IMR-90 (cell line): Measurements from ENCODE around the gene ANXA2. TPM values are rescaled to one million over a fixed set of nuclear protein-coding genes. Genes with fewer than 3 reads are reported as not detected.

ENCODE experiments used
- ATAC-seq: fragments of 200-7000 bp; cut with Tn5 transposase; 2 replicates; pipeline ENCODE4 v1.9.1; 2020; ENCODE audit warnings: low read depth, mild to moderate bottlenecking, moderate library complexity
- BruUV-seq: library from RNA; stranded (reverse); fragments of 400-500 nt; replicated peaks from 2 replicates; lab custom pipeline; 2021; lab: Mats Ljungman, UMichigan
- CTCF ChIA-PET: fragments of 300-600 bp; formaldehyde crosslinking; extraction: SDS; loops from one replicate; lab custom pipeline; 2021; ENCODE audit warnings: antibody characterized with exemption; lab: Yijun Ruan, JAX
- POLR2A ChIA-PET: fragments of 300-600 bp; sonication (Branson Sonifier 250); formaldehyde crosslinking; loops from one replicate; lab custom pipeline; 2022; ENCODE audit warnings: antibody characterized with exemption; ENCODE audit not compliant: unreplicated experiment; lab: Charles Lee
- DNase-seq: peaks from one replicate; pipeline ENCODE4 v3.0.0; 2013
- H2AFZ ChIP-seq: replicated peaks from 2 replicates; pipeline ENCODE3; 2013; ENCODE audit warnings: low read length, mild to moderate bottlenecking; ENCODE audit not compliant: poor library complexity
- H2AK5ac ChIP-seq: 2 replicates; pipeline ENCODE4 v1.6.1; 2013; ENCODE audit warnings: low read depth, low read length, inconsistent platforms
- H2AK9ac ChIP-seq: replicated peaks from 2 replicates; pipeline ENCODE3; 2013; ENCODE audit warnings: mild to moderate bottlenecking, low read depth, low read length, moderate library complexity; ENCODE audit not compliant: poor library complexity
- H2BK120ac ChIP-seq: 2 replicates; pipeline ENCODE4 v1.6.1; 2013; ENCODE audit warnings: low read depth, low read length, inconsistent platforms
- H2BK15ac ChIP-seq: 3 replicates; pipeline ENCODE4 v1.6.1; 2013; ENCODE audit warnings: low read depth, low read length, inconsistent platforms
- H2BK20ac ChIP-seq: 2 replicates; pipeline ENCODE4 v1.6.1; 2013; ENCODE audit warnings: low read depth, mild to moderate bottlenecking, inconsistent platforms, low read length, moderate library complexity
- H2BK5ac ChIP-seq: 2 replicates; pipeline ENCODE4 v1.6.1; 2013; ENCODE audit warnings: mild to moderate bottlenecking, low read depth, low read length, inconsistent platforms; ENCODE audit not compliant: poor library complexity, severe bottlenecking
- H3K14ac ChIP-seq: replicated peaks from 2 replicates; pipeline ENCODE4 v1.6.1; 2013; ENCODE audit warnings: low read depth, low read length, inconsistent platforms
- H3K18ac ChIP-seq: 2 replicates; pipeline ENCODE4 v1.6.1; 2013; ENCODE audit warnings: low read depth, low read length, control low read depth
- H3K23ac ChIP-seq: 2 replicates; pipeline ENCODE4 v1.6.1; 2013; ENCODE audit warnings: low read depth, low read length, inconsistent platforms
- H3K27ac ChIP-seq: 2 replicates; pipeline ENCODE4 v1.5.1; 2013; ENCODE audit warnings: mild to moderate bottlenecking, control low read depth, low read length; ENCODE audit not compliant: insufficient read depth
- H3K27me3 ChIP-seq: 2 replicates; pipeline ENCODE4 v1.6.1; 2013; ENCODE audit warnings: low read length; ENCODE audit not compliant: control insufficient read depth, insufficient read depth
- H3K36me3 ChIP-seq: 2 replicates; pipeline ENCODE4 v1.6.1; 2013; ENCODE audit warnings: low read length, mixed read lengths; ENCODE audit not compliant: control insufficient read depth, insufficient read depth
- H3K4ac ChIP-seq: 2 replicates; pipeline ENCODE4 v1.6.1; 2013; ENCODE audit warnings: low read depth, low read length, inconsistent platforms
- H3K4me1 ChIP-seq: 2 replicates; pipeline ENCODE4 v1.6.1; 2013; ENCODE audit warnings: low read length, mixed read lengths; ENCODE audit not compliant: control insufficient read depth, insufficient read depth
- H3K4me2 ChIP-seq: 2 replicates; pipeline ENCODE4 v1.6.1; 2013; ENCODE audit warnings: low read depth, mild to moderate bottlenecking, control low read depth, low read length, moderate library complexity
- H3K4me3 ChIP-seq: 2 replicates; pipeline ENCODE4 v1.5.1; 2013; ENCODE audit warnings: low read depth, mild to moderate bottlenecking, control low read depth, low read length, moderate library complexity; ENCODE audit not compliant: insufficient read depth
- H3K56ac ChIP-seq: 2 replicates; pipeline ENCODE4 v1.6.1; 2013; ENCODE audit warnings: low read length, inconsistent platforms; ENCODE audit not compliant: insufficient read depth; ENCODE audit errors: extremely low read depth
- H3K79me1 ChIP-seq, 2 experiments: 2 replicates each; pipeline ENCODE4 v1.6.1; 2013; ENCODE audit warnings: low read length in 2 of 2, inconsistent platforms in 1 of 2, low read depth in 1 of 2
- H3K9ac ChIP-seq: 2 replicates; pipeline ENCODE4 v1.6.1; 2013; ENCODE audit warnings: low read depth, low read length, control low read depth
- H3K9me1 ChIP-seq: 2 replicates; pipeline ENCODE4 v1.6.1; 2013; ENCODE audit warnings: low read length, inconsistent platforms; ENCODE audit not compliant: insufficient read depth
- H3K9me3 ChIP-seq: 2 replicates; pipeline ENCODE4 v1.6.1; 2013; ENCODE audit warnings: low read length; ENCODE audit not compliant: control insufficient read depth, insufficient read depth
- H4K20me1 ChIP-seq: 2 replicates; pipeline ENCODE4 v1.6.1; 2013; ENCODE audit warnings: low read length, inconsistent platforms; ENCODE audit not compliant: insufficient read depth
- H4K5ac ChIP-seq: 2 replicates; pipeline ENCODE4 v1.6.1; 2013; ENCODE audit warnings: mild to moderate bottlenecking, low read depth, low read length, control low read depth
- H4K8ac ChIP-seq, 2 experiments: 2 replicates each; pipeline ENCODE4 v1.6.1; 2013; ENCODE audit warnings: low read depth in 2 of 2, low read length in 2 of 2, control low read depth in 1 of 2, inconsistent platforms in 1 of 2
- H4K91ac ChIP-seq: 2 replicates; pipeline ENCODE4 v1.6.1; 2013; ENCODE audit warnings: low read depth, low read length, inconsistent platforms; ENCODE audit not compliant: insufficient read depth
- BHLHE40 ChIP-seq: fragments of 150-350 bp; IDR thresholded peaks from 2 replicates; pipeline ENCODE4 v1.6.1; 2016; ENCODE audit warnings: mild to moderate bottlenecking, low read depth, low read length
- CEBPB ChIP-seq: IDR thresholded peaks from 2 replicates; pipeline ENCODE4 v1.6.1; 2012; ENCODE audit warnings: low read depth, low read length, improper control_type of control experiment
- CHD1 ChIP-seq: IDR thresholded peaks from 2 replicates; pipeline ENCODE4 v1.6.1; 2012; ENCODE audit warnings: low read depth, low read length, improper control_type of control experiment
- FOS ChIP-seq: fragments of 150-350 bp; IDR thresholded peaks from 2 replicates; pipeline ENCODE4 v1.6.1; 2016; ENCODE audit warnings: low read depth, low read length
- MAFK ChIP-seq: IDR thresholded peaks from 2 replicates; pipeline ENCODE4 v1.6.1; 2012; ENCODE audit warnings: low read depth, low read length, improper control_type of control experiment
- MAZ ChIP-seq: IDR thresholded peaks from 2 replicates; pipeline ENCODE4 v1.6.1; 2012; ENCODE audit warnings: low read depth, mild to moderate bottlenecking, low read length, improper control_type of control experiment, moderate library complexity, borderline replicate concordance
- MXI1 ChIP-seq: IDR thresholded peaks from 2 replicates; pipeline ENCODE4 v1.6.1; 2012; ENCODE audit warnings: low read depth, mild to moderate bottlenecking, low read length, moderate library complexity, borderline replicate concordance
- NFE2L2 ChIP-seq: fragments of 150-350 bp; IDR thresholded peaks from 2 replicates; pipeline ENCODE4 v1.6.1; 2016; ENCODE audit warnings: low read depth, mild to moderate bottlenecking, low read length
- POLR2A ChIP-seq: IDR thresholded peaks from 2 replicates; pipeline ENCODE4 v1.6.1; 2012; ENCODE audit warnings: mild to moderate bottlenecking, low read depth, low read length
- RAD21 ChIP-seq: IDR thresholded peaks from 2 replicates; pipeline ENCODE4 v1.6.1; 2012; ENCODE audit warnings: low read length, improper control_type of control experiment
- RCOR1 ChIP-seq: IDR thresholded peaks from 2 replicates; pipeline ENCODE4 v1.6.1; 2012; ENCODE audit warnings: mild to moderate bottlenecking, low read length, improper control_type of control experiment; ENCODE audit not compliant: insufficient replicate concordance
- RFX5 ChIP-seq: IDR thresholded peaks from 2 replicates; pipeline ENCODE4 v1.8.0; 2012; ENCODE audit warnings: low read depth, mild to moderate bottlenecking, low read length, moderate library complexity
- SMC3 ChIP-seq: fragments of 150-350 bp; IDR thresholded peaks from 2 replicates; pipeline ENCODE4 v1.6.1; 2016; ENCODE audit warnings: low read depth, mild to moderate bottlenecking, antibody characterized with exemption, low read length, moderate library complexity
- WGBS, 2 experiments: methylation state at CpG; one replicate each; pipeline versions ENCODE4 v1.1.5 to v1.1.7; 2013; ENCODE audit warnings: missing lambda C conversion rate in 2 of 2; ENCODE audit not compliant: insufficient read length in 1 of 2; ENCODE audit errors: extremely low coverage in 2 of 2; 5-methylcytosine and 5-hydroxymethylcytosine counted together
- dilution Hi-C: fragments of 300-500 bp; cut with HindIII; formaldehyde crosslinking; loops from one replicate; pipeline ENCODE4 v1.14.3; 2018; ENCODE audit warnings: low sequenced_read_pairs; ENCODE audit not compliant: unreplicated experiment
- in situ Hi-C: fragments of 300-500 bp; cut with MboI; formaldehyde crosslinking; loops from 3 replicates; pipeline ENCODE4 v1.14.3; 2019; ENCODE audit warnings: low sequenced_read_pairs, inconsistent platforms, mixed read lengths
- intact Hi-C: fragments of 100-400 bp; cut with micrococcal nuclease; formaldehyde crosslinking; loops from 2 replicates; pipeline ENCODE4 v1.10.0; 2022
- polyA plus RNA-seq, 3 experiments: library from polyadenylated mRNA; depleted of rRNA; stranded (reverse); fragments of >200 nt; gene quantifications; 2 replicates each; pipeline ENCODE4 v1.2.3, GENCODE V29; 2012; ENCODE audit warnings: low replicate concordance in 1 of 3
- total RNA-seq: library from RNA; depleted of rRNA; stranded (reverse); fragments of >200 nt; gene quantifications from 2 replicates; pipeline ENCODE4 v1.2.3, GENCODE V29; 2012
- TF ChIP-seq, protein P1 (sequence below): conservative IDR thresholded peaks from 2 replicates; pipeline ENCODE4 v1.5.1; 2012; ENCODE audit warnings: mild to moderate bottlenecking, low read depth, low read length, improper control_type of control experiment
- TF ChIP-seq, protein P2 (sequence below): fragments of 150-350 bp; IDR thresholded peaks from 2 replicates; pipeline ENCODE4 v1.6.1; 2016; ENCODE audit warnings: low read depth, mild to moderate bottlenecking, low read length, moderate library complexity, borderline replicate concordance
- TF ChIP-seq, protein P3 (sequence below): fragments of 150-350 bp; IDR thresholded peaks from 2 replicates; pipeline ENCODE4 v1.6.1; 2017; ENCODE audit warnings: mild to moderate bottlenecking, antibody characterized with exemption, low read length, low read depth

Gene ANXA2
- total and polyA plus RNA-seq, 2 of the 4 experiments (the other 2 are of a cell fraction): 7,454 to 8,412 TPM

DNA sequence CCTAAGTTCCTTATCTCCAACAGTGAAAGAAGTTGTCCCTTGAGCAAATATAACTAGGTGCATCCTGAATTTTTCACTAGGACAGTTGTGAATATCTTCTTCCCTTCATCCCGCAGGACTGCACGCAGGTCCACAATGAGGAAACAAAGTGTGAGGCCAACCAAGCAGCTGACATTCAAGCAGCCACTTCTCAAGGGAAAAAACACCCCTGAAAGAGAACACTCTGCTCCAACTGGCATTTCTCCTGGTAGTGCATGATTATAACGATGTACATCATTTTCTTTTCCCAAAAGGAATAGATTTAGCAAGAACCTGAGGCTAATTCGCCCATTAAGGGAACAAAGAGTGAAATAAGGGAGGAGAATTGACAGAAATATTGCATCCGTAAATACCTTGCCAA, 74.5 kb downstream of the ANXA2 start:
- dilution Hi-C loops: no loop called here
- Histone ChIP-seq H3K27me3 (peaks cover 52% of the 10 kb centered on the region), H2BK20ac (no peak overlapping the region), H3K36me3 (no peaks in the 10 kb centered on the region), H3K14ac (no peak overlapping the region), H3K18ac (no peak overlapping the region), H4K91ac (no peak overlapping the region), H3K9ac (no peak overlapping the region), H3K27ac (no peak overlapping the region), H4K8ac (no peak overlapping the region), H2AK5ac (no peak overlapping the region), H2BK15ac (no peak overlapping the region), H3K4me2 (no peak overlapping the region), H2AK9ac (no peak overlapping the region), H3K56ac (no peak overlapping the region), H3K4me1 (no peaks in the 10 kb centered on the region), H3K79me1 (no peaks in the 10 kb centered on the region), H4K20me1 (no peaks in the 10 kb centered on the region), H3K23ac (no peak overlapping the region), H3K4me3 (no peak overlapping the region), H2AFZ (no peak overlapping the region), H2BK120ac (no peak overlapping the region), H4K5ac (no peak overlapping the region), H3K4ac (no peak overlapping the region), H3K9me3 (no peaks in the 10 kb centered on the region), H2BK5ac (no peak overlapping the region), H3K9me1 (no peaks in the 10 kb centered on the region)
- intact Hi-C loops: loop anchor here (10.0 kb wide), 1 partner anchor 789 kb away; no protein-coding TSS in a partner anchor
- DNase-seq (no peak), ATAC-seq (no peak)
- WGBS, 2 experiments: 100% methylated on average over 1 of the region's 5 CpGs; no CpG with 5 or more reads in 1 of the 2 experiments
- CTCF ChIA-PET: no interaction called here
- POLR2A ChIA-PET: no interaction called here
- in situ Hi-C loops: loop anchor here (10.0 kb wide), 2 partner anchors 599 to 629 kb away; no protein-coding TSS in a partner anchor
- BruUV-seq: no TSS peak
- TF ChIP-seq, protein P1, sequence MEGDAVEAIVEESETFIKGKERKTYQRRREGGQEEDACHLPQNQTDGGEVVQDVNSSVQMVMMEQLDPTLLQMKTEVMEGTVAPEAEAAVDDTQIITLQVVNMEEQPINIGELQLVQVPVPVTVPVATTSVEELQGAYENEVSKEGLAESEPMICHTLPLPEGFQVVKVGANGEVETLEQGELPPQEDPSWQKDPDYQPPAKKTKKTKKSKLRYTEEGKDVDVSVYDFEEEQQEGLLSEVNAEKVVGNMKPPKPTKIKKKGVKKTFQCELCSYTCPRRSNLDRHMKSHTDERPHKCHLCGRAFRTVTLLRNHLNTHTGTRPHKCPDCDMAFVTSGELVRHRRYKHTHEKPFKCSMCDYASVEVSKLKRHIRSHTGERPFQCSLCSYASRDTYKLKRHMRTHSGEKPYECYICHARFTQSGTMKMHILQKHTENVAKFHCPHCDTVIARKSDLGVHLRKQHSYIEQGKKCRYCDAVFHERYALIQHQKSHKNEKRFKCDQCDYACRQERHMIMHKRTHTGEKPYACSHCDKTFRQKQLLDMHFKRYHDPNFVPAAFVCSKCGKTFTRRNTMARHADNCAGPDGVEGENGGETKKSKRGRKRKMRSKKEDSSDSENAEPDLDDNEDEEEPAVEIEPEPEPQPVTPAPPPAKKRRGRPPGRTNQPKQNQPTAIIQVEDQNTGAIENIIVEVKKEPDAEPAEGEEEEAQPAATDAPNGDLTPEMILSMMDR: no peak
- TF ChIP-seq NFE2L2 (no peak), SMC3 (no peak), POLR2A (no peak), RAD21 (no peak), CHD1 (no peak), MAZ (no peak), MXI1 (no peak), RCOR1 (no peak), FOS (no peak), MAFK (no peak), RFX5 (no peak), BHLHE40 (no peak), CEBPB (no peak)
- TF ChIP-seq, protein P2, sequence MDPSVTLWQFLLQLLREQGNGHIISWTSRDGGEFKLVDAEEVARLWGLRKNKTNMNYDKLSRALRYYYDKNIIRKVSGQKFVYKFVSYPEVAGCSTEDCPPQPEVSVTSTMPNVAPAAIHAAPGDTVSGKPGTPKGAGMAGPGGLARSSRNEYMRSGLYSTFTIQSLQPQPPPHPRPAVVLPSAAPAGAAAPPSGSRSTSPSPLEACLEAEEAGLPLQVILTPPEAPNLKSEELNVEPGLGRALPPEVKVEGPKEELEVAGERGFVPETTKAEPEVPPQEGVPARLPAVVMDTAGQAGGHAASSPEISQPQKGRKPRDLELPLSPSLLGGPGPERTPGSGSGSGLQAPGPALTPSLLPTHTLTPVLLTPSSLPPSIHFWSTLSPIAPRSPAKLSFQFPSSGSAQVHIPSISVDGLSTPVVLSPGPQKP: no peak
- TF ChIP-seq, protein P3, sequence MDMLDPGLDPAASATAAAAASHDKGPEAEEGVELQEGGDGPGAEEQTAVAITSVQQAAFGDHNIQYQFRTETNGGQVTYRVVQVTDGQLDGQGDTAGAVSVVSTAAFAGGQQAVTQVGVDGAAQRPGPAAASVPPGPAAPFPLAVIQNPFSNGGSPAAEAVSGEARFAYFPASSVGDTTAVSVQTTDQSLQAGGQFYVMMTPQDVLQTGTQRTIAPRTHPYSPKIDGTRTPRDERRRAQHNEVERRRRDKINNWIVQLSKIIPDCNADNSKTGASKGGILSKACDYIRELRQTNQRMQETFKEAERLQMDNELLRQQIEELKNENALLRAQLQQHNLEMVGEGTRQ: no peak
